GM18502 (cell line): ENCODE results near the gene TUBA3E.
"Not testable (repeated sequence)": the region's sequence is repeated elsewhere in the genome, so short reads cannot be mapped to it uniquely, and the experiment has no call there.

Experiments used
- ATAC-seq: cut with Tn5 transposase; IDR thresholded peaks from one replicate; pipeline ENCODE4 v1.9.1; 2021; ENCODE audit warnings: mild to moderate bottlenecking; ENCODE audit not compliant: unreplicated experiment, poor library complexity

Gene TUBA3E

GRCh38 chr2:130192451-130192850 lies 5.8 kb downstream of the TUBA3E start:
- ATAC-seq: not testable (repeated sequence)

DNA sequence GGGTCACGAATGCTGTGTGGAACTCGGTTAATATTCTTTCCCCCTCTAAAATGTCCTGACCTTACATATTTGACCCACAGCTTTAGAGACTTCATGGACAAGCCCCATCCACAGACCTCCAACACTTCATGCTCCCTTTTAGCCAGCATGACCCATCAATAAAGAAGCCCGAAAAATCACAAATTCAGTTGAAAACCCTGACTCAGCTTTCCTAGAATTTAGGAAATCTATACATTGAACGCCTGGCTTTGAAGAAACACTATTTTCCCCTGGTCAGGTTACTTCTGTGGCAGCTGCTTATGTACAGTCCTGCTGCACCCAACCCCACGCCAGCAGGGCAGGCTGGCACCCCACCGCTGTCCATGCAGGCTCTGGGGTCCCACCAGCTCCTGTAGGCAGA lies 6.9 kb downstream of the TUBA3E start:
- not testable (repeated sequence) for ATAC-seq

GRCh38 chr2:130190237-130190636 lies 8.0 kb downstream of the TUBA3E start:
- no peak for ATAC-seq

GRCh38 chr2:130188958-130189357 lies 9.3 kb downstream of the TUBA3E start:
- not testable (repeated sequence) for ATAC-seq

DNA sequence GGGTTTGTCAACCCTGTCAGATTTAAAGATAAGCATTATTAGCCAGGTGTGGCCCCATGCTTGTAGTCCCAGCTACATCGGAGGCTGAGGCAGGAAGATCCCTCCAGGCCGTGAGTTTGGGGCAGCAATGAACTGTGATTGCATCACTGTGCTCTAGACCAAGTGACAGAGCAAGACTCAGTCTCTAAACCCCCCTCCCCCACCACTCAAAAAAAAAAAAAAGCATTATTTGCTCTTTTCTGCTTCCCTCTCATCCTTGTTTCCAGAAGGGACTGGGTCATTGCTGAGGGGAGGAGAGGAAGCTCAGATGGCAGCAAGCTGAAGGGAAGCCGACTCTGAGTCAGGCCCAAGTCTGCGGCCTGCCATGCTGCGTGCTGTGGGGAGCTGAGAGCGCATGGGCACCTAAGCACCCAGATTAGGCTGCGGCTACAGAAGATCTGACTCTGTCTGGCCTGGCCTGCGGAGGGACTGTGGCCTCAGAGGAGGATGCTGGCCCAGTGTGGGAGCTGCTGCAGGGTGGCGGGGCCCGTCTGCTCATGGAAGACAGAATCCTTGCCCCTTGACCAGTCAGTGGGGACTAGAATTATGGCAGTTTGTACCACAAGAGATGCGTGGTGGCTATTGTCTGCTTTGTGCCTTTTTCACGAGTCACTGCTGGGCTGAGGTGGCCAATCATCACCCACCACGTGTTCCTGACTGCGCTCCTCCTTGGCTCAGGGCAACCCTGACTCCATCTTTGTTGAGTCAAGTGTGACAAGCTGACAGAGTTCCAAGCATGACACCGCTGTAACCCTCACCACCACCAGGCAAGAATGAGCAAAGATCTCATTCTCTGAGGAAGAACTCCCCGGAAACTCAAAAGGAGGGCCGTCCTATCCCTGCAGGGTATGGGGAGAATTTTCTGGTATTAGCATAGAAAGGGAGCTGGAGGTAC lies 10.1 kb downstream of the TUBA3E start:
- ATAC-seq: not testable (repeated sequence)

- ATAC-seq: no peak
These were observed 11.0 kb downstream of the TUBA3E start for GRCh38 chr2:130187268-130187667.

DNA sequence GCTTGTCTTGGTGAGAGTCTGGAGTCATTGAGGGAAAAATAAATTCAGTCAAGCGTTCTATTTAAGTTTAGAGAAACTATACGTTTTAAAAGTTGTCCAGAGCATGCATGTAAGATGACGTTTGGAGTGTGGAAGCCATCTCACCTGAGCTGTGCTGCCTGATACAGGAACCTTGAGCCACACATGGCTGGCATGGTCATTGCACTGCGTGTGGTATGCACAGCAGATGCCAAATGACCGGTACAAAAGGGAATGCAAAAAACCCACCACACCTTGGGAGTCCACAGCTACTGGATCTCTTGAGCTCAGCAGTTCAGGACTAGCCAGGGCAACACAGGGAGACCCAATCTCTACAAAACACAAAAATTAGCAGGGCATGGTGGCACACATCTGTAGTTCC lies 11.8 kb downstream of the TUBA3E start:
- ATAC-seq: no peak

- ATAC-seq: no peak
These were observed 12.3 kb downstream of the TUBA3E start for GRCh38 chr2:130185896-130186295.

DNA sequence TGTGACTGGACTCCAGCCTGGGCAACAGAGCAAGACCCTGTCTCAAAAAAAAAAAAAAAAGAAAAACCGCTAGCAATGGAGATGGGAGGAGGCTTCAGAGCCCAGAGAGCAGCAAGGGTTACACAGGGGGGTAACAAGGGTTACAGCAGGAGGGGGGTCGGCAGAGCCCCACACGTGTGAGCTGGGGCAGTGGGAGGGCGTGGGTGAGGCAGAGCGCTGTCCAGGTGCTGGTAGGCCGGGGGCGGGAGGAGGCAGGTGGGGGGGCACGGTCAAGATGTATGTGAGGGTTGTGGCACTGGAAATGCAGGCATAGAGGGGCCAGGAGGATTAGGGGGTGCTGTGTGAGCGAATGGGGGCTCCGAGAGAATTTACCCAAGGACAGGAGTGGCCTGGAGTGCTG lies 12.8 kb downstream of the TUBA3E start:
- no peak for ATAC-seq

DNA sequence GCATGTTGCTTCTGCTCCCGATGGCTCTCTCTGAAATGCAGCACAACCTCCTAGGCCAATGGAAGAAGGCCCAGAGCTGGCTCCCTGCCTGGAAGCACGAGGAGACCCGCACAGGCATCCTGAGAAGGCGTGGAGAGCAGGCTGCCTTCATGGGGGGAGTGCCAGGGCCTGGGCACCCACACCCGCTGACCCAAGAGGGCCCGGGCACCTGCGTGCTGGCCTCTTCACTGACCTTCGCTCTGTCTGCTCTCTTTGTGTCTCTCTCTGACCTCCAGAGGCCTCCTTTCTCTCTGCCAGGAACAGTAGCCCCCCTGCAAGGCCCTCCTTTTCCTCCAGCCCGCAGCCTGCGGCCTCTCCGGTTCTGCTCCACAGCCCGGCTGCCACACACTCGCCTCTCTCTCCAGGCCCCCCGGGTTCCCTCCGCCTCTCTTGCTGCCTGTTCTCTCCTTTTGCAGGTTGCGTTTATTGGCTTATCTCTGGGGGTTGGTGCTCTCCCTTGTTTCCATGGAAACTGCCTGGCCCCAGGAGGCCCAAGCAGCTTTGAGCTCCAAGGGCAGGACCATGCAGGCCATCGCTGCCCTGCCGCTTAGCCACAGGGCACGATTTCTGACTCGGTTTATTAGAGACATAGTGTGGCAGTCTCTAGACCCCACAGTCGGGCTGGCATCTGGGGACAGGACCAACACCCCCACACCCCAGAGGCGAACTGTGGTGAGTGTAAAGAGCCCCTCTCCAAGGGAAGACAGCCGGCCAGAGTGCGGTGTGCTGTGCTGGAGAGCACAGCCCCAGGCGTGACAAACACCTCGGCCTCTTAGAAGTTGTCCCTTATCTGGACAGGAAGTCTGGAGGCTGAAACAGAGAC lies 14.5 kb downstream of the TUBA3E start:
- ATAC-seq: no peak

DNA sequence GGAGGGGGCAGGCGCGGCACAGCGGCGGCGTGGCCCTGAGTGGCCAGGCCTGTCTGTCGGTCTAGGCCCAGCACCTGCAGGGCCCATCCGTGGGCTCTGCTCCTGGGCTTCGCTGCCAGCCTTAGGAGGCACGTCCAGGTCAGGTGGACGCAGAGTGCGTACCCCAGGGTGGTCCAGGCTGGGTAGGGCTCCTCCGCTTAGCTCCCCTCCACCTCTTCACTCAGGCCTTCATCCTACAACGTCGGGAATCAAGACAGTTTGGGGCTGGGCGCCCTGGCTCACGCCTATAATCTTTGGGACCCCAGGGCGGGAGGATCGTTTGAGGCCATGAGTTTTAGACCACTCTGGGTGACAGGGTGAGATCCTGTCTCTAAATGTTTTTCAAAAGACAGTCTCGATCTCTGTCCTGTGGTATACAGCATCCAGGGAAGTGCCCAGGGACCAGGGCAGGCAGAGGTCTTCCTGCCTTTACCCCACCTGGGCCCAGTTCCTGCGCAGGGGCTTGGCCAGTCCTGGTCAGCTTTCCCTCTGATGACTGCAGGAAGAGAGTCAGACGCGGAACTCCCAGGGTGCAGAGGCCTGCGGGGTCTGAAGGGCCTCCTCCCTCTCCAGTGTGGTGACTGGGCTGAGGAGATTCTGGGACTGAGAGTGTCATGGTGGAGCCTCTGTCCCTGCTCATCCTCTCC lies 15.3 kb downstream of the TUBA3E start:
- ATAC-seq: peak; percentile 16

DNA sequence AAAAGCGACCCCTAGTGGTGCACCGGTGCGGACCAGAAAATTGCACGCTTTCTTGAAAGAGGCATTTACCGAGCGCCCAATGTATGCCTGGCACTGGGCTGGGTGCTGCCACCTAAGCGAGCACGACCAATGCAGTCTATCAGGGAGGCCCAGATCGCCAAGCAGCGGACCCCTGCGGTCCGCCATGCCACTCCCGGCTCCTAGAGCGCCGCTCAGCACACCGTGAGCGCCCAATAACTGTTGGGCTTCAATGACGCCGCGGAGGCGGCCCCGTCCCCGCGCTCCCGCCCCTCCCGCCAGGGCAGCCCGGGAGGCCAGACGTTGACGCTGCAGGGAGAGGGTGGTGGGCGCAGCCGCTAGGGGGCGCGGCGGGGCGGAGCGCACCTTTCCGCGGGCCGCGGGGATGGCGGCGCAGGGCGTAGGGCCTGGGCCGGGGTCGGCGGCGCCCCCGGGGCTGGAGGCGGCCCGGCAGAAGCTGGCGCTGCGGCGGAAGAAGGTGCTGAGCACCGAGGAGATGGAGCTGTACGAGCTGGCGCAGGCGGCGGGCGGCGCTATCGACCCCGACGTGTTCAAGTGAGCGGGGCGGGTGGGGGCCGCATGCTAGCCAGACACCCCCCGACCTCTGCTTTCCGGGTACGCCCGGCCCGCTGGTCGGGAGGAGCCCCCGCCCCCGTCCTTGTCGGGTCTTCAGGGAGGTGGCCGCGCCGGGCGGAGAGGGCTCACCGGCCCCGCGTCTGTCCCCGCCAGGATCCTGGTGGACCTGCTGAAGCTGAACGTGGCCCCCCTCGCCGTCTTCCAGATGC lies 16.2 kb downstream of the TUBA3E start, which contains the start of gene MZT2B:
MZT2B (plus strand) TSS at position 383 of the 803 bp plus-strand sequence; CDS start at position 404, 21 bp downstream.
- ATAC-seq: peak; percentile 83

DNA sequence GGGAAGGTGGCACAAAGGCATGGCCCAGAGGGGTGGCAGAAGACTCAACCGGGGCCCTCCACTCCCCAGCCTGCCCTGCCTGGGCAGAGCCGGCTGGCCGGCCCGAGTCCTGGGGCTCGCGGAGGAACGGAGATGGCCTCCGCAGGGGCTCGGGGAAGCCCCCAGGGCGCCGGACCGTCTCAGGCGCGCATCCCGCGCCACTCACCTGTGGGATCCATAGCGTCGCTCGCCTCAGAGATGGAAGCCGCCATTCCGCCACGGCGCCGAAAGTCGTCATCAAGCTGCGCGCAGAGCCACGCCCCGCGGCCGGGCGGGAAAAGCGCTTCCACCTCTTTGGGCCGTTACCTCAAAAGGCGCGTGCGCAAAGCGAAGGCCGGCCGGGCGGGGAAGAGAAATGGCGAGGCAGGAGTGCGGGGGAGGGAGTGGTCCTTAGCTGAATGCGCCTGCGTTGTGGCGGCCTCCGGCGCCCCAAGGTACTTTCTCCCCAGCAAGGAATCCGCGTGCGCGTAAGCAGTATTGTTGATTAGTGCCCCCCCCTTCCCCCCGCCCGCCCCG lies 16.8 kb downstream of the TUBA3E start, which contains the start of gene SMPD4:
SMPD4 (minus strand) TSS at position 278 of the 555 bp plus-strand sequence. CDS start 5,010 bp downstream, outside the sequence.
- ATAC-seq: peak; percentile 57

GRCh38 chr2:130180404-130181324 lies 17.6 kb downstream of the TUBA3E start:
- not testable (repeated sequence) for ATAC-seq

DNA sequence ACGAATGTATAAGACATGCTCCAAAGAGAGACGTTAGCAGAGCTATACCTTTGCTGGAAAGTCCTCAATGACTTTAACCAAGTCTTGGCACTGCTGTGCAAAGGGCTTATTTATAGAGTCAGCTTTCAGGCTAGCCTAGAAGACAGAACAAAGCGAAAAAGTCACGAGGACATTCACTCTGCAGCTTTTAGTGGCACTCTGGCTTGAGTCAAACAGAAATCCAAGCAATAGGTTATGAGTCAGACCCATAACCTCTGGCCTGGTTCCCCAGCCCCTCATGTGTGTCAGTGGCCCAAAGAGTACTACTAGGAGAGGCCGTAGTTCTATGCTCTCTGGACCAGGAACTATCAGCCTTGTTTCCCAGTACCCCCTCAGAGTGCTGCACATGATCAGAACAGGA lies 23.4 kb downstream of the TUBA3E start:
- ATAC-seq: peak; percentile 83

DNA sequence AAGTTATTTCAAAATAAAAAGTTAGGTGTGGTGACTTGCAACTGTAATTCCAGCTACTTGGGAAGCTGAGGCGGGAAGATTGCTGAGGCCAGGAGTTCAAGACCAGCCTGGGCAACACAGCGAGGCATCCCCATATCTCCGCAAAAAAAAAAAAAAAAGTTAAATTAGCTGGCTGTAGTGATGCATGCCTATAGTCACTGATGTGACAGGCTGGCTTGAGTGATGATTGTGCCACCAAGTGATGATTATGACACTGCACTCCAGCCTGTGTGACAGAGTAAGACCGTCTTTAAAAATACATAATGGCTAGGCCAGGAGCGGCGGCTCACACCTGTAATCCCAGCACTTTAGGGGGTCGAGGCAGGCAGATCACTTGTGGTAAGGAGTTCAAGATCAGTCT lies 28.3 kb downstream of the TUBA3E start:
- ATAC-seq: no peak

DNA sequence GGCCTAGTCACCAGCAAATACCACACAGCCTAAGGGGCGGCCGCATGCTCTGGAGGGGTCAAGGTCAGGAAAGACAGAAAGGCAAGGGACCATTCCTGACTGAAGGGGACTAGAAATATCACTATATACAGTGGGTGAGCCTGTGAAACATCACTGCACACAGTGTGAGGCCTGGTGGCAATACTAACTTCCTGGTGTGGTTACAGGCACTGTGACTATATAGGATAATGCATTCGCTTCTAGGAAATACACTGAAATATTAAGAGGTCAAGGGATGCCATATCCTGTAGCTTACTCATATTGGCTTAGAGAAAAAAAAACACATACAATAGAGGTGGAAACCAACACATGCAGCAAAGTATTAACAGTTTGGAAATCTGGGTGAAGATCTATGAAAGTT lies 29.1 kb downstream of the TUBA3E start:
- not testable (repeated sequence) for ATAC-seq

GRCh38 chr2:130166611-130167010 lies 31.6 kb downstream of the TUBA3E start:
- ATAC-seq: not testable (repeated sequence)
